Measurements from ENCODE around the gene TRPV4.

GRCh38 chr12:109833307-109834189 is at the start of gene TRPV4:
- TF ChIP-seq POLR2A (IDR thresholded peaks at IDR 0.05) (no peak), CTCF (IDR thresholded peaks at IDR 0.05) (no peak)

All from esophagus squamous epithelium (tissue), 4 donors.